Amniotic stem cell (primary cell): ENCODE results near the gene OXNAD1.

Source experiments
- DNase-seq: peaks from one replicate; lab custom pipeline; 2025; lab: John Stamatoyannopoulos, UW

Gene OXNAD1

DNA sequence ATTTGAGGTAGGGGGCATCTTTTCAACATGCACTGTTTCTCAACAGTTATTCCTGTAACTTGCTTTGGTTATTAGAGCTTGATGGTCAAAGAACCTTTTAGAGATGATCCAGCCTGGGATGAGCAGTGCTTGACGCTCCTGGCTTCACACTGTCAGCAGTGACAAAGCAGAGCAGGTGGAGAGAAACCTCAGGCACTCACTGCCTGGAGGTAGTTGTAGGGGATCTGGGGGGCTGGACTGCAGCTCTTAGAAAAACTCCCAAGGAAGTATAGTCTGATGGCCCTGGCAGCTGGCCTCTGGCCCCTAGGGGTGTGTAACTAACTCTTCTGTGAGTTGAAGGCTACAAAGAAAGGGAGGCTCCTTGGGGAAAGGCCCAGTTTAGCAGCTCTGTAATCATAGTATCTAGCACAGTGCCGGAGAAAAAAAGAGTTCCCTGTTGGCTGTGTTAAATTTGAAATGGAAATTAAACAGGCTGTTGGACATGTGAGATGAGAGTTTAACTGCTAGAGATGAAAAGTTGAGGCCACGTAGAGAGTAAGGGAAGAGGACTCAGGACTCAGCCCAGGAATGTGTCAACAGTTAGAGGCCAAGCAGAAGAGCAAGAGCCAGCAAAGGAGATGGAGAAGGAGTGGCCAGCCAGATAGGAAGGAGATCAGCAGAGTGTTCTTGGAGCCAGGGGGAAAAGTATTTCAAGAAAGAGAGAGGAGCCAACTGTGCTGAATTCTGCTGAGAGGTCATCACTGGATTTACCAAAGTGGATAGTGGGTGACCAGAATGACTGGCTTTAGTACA lies 14.2 kb downstream of the OXNAD1 start:
- DNase-seq = no peak

DNA sequence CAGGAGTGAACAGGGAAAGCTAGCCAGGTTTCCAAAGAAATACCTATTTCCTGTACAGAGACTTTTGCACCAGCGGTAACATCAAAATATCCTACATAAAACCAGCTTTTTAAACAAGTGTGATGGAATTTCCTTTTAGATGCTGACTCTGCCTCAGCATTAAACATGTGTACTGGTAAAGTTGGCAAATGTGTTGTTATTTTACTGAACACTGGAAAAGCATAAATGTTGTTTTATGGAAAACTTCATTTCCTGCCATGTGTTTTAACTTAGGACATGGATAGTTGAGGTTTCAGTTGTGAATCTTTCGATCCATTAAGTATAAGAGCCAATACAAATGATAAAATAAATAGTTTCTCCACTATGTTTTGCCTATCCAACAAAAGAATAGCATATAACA lies 15.7 kb downstream of the OXNAD1 start:
- peak; percentile 5 for DNase-seq

DNA sequence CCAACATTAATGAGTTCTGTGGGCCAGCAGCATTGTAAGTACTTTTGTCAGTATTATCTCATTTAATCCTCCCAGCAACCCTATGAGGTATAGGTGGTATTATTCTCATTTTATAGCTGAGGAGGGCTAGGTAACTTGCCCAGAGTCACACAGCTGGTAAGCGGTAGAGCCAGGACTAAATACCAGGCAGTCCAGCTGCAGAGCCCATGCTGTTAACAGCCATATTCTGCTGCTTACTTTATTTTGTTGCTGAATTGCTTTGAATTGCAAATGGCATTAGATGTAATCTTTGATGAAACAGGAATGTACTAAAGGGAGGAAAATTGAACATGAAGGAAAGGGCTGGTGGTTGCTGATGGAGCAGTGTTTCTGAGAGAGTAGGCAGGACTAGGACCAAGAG lies 19.6 kb downstream of the OXNAD1 start:
- DNase-seq = no peak

- no peak for DNase-seq
Measured at GRCh38 chr3:16286161-16286560, 21.1 kb downstream of the OXNAD1 start.

GRCh38 chr3:16286751-16287543 lies 21.9 kb downstream of the OXNAD1 start:
- no peak for DNase-seq

- no peak for DNase-seq
Measured at GRCh38 chr3:16288664-16289063, 23.7 kb downstream of the OXNAD1 start.

GRCh38 chr3:16289144-16289889 lies 24.3 kb downstream of the OXNAD1 start:
- no peak for DNase-seq

- DNase-seq = peak; percentile 23
Measured at GRCh38 chr3:16290007-16290826, 25.2 kb downstream of the OXNAD1 start.

DNA sequence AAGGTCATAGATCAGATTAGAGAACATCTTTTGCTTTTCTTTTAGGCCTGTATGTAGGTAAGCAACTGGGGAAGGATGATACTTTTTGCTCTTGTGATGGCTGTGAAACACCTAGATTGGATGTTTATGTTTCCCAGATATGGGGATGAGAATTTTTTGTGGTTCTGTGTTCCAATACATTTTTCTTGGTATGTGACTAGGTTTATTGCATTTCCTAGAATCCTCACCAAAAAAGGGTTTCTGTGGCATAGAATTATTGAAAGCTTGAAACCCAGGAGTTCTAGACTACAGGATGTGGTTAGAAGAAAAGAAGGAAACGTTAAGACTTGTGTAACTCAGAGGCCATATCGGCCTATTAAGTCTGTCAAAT lies 25.8 kb downstream of the OXNAD1 start:
- no peak for DNase-seq

GRCh38 chr3:16294844-16295243 lies 29.8 kb downstream of the OXNAD1 start:
- no peak for DNase-seq

- no peak for DNase-seq
Measured at GRCh38 chr3:16295298-16295890, 30.4 kb downstream of the OXNAD1 start.

- DNase-seq = no peak
Measured at GRCh38 chr3:16297997-16298885, 33.2 kb downstream of the OXNAD1 start.

DNA sequence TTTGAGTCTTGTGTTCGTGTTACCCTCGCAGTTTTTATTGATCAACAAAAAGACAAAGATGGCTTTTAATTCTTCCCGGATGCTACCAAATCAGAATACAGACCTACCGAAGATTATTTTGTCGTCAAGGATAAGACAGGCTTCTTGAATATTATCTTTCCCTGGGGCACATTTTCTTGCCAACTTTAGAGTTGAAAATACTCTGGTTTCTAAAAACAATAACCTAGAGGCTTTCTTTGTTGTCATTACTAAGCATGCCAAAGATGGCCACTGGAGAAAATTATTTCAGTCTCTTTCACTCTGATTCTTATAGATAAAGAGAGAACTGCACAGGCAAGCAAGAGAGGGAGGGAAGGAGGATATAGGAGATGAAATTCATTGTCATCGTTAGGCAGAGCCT lies 33.9 kb downstream of the OXNAD1 start:
- DNase-seq = no peak

DNA sequence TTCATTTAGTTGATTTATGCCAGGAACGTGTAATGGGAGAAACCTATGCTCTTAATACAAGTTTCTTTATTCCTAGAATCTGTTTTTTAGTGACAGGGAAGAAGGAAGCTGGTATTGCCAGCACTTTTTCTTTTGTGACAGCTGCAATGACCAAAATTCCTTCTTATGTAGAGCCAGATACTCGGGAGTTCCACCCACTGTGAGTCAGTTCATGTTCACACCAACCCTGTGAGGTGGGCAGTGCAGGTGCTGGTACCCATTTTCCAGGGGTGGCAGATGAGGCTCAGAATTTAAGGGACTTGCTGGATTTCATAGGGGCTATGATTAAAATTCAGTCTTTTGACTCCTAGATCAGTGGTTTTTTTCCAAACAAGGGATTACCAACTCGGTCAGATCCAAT lies 34.7 kb downstream of the OXNAD1 start:
- DNase-seq = no peak

DNA sequence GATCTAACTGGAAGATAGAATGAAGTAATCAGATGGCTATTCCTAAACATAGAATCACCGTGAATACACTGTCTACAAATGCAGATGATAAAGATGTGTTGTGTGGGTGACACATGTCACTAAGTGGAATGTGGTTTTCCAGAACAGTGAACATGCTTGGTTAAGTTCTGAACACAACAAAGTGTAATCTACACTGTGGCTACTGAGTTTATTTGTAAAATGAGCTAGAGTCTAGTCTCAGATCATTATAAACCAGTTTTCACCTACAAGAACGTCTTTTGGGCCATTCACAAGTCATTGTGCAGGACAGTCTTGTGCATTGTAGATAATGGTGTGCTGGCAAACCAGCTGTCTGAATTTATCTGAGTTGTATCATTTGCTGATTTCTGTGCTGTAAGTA lies 35.3 kb downstream of the OXNAD1 start:
- no peak for DNase-seq

DNA sequence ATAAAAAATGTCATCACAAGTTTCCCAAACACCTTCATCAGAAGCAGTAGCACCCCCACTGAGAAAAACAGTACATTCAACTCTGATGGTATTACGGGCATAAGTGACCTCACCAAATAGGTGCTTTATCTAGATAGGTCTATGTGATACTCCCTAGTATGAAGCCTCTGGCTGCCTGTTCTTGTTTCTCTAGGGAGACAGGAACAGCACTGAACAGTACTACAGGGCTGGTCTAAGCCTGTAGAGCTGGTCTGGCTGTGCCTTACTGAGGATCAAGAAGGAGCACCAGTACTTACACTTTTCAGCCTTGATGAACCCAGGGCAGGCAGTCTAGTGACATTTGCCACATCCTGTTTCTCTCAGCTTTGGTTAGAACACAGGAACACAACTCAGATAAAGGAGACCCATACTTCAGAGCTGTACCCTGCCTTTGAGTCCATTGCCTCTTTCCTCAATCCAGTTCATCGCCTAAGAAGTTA lies 35.9 kb downstream of the OXNAD1 start:
- no peak for DNase-seq

DNA sequence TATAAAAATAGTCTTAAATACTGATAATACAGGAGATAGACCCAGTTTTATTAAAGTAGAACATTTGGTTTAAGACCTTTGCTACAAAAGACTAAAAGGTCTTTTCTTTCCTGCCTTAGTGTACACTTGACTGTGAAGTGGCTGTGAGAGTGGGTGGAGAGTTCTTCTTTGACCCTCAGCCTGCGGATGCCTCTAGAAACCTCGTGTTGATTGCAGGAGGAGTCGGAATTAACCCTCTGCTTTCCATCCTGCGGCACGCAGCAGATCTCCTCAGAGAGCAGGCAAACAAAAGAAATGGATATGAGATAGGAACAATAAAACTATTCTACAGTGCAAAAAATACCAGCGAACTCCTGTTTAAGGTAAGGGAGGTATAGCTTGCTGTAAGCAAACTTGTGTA lies 36.5 kb downstream of the OXNAD1 start:
- no peak for DNase-seq

DNA sequence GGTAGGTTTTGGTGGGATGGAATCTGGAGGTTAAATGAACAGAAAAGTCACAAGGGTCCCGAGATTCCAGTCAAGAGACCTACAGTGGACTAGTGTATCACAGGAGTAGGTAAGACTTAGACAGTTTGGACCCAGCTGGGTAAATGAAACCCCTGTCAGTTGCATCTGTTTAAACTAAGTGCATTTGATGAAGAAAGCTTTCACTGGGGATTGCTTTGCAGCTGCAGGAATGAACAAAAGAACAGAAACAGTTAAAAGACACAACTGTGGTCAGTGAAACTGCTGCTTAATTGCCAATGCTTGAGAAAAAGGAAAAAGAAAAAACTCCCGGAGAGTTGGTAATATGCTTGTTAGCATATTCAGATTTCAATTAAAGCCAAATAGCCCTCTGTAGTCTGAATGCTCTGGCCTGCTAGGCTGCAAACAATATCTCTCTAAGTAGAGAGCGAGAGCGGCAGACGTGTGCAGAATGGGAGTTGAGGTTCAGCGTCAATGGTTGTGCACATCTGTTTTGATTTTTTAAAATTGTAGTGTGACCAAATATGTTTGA lies 37.1 kb downstream of the OXNAD1 start:
- no peak for DNase-seq

- no peak for DNase-seq
Measured at GRCh38 chr3:16303037-16303575, 38.1 kb downstream of the OXNAD1 start.
